D721Med (cell line): ENCODE measurements around the gene CFAP61.

Experiments
- DNase-seq: peaks from one replicate; pipeline ENCODE4 v3.0.0; 2011; ENCODE audit warnings: low spot score; ENCODE audit not compliant: insufficient read length
- FAIRE-seq: peaks from 2 replicates; lab custom pipeline; 2011; peaks lifted over from hg19 to GRCh38; lab: Jason Lieb, UNC
- TF ChIP-seq, protein P1 (sequence below): IDR thresholded peaks from 2 replicates; pipeline ENCODE4 v1.5.1; 2012; ENCODE audit warnings: mild to moderate bottlenecking, control low read depth; ENCODE audit not compliant: insufficient read depth; ENCODE audit errors: missing control alignments

The CFAP61 gene

DNA sequence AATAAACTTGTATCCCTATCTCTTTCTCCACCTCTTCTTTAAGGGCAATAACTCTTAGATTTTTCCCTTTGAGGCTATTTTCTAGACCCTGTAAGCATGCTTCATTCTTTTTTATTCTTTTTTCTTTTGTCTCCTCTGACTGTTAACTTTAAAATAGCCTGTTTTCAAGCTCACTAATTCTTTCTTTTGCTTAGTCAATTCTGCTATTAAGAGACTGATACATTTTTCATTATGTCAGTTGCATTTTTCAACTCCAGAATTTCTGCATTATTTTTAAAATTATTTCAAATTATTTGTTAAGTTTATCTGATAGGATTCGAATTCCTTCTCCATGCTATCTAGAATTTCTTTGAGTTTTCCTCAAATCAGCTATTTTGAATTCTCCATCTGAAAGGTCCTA is 84.0 kb downstream of the CFAP61 start:
- no peak for FAIRE-seq
- DNase-seq: no peak
- TF ChIP-seq, protein P1, sequence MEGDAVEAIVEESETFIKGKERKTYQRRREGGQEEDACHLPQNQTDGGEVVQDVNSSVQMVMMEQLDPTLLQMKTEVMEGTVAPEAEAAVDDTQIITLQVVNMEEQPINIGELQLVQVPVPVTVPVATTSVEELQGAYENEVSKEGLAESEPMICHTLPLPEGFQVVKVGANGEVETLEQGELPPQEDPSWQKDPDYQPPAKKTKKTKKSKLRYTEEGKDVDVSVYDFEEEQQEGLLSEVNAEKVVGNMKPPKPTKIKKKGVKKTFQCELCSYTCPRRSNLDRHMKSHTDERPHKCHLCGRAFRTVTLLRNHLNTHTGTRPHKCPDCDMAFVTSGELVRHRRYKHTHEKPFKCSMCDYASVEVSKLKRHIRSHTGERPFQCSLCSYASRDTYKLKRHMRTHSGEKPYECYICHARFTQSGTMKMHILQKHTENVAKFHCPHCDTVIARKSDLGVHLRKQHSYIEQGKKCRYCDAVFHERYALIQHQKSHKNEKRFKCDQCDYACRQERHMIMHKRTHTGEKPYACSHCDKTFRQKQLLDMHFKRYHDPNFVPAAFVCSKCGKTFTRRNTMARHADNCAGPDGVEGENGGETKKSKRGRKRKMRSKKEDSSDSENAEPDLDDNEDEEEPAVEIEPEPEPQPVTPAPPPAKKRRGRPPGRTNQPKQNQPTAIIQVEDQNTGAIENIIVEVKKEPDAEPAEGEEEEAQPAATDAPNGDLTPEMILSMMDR: no peak

DNA sequence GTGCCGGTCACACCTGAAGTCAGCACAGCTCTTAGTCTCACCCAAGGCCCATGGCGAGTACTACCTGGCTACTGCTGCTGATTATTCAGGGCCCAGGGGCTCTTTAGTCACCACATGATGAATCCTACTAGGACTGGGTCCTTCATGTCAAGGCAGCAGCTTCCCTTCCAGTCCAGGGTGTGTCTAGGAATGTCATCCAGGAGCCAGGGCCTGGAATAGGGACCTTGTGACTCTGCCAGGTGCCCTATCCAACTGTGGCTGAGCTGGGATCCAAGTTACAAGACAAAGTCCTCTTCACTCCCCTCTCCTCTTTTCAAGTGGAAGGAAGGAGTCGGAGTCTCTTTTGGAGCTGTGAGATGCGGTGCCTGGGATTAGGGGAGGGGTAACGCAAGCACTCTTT is 85.5 kb downstream of the CFAP61 start:
- no peak for FAIRE-seq
- TF ChIP-seq, protein P1: no peak

DNA sequence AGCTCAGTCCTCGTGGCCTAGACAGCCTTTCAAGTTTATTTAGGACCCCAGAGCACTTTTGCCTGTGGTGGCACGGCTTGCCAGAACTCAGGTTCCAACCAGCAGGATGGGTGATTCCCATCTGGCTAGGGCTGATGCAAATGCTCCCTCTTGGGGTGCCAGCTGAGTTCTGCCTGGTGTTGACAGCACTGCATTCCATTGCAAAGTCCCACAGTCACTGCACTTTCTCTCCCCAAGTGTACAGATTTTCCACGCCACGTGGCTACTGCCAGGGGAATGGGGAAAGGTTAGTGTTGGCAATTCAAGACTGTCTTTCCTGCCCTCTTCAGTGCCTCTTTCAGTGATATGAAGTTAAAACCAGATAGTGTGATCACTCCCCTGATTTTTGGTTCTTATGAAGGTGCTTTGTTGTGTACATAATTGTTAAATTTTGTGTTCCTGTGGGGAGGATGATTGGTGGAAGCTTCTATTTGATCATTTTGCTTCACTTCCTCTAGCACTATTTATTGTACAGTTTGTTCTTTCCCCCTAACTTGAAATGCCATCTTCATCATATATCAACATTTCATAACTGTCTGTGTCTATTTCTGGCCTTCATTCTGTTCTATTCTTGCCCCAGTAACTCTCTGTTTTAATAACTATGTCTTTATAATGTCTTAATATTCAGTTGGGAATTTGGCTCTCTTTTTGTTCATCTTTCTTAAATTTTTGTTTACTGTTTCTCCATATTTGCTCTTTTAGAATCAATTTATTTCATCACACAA is 86.2 kb downstream of the CFAP61 start:
- FAIRE-seq: no peak
- DNase-seq: no peak

More for the DNA sequence above, 85.5 kb downstream of the CFAP61 start:
- DNase-seq: no peak

DNA sequence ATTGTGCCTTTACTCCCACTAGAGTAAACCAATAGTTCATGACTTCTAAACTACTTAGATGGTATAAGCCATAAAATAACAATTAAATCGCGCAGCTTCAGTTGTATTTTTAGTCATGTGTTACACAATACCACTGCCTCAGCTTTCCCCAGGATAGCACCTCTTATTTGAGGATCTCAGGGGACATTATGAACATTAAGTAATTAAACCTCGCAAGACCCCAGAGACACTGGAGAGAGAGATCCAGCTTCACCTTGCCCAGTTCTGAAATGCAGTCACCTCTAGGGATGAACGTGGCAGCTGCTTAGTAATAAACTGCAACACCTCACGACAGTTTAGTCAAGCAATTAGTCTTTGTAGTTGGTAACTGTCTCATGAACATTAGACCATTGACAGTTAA is 87.1 kb downstream of the CFAP61 start:
- FAIRE-seq (no peak), DNase-seq (no peak)

More for the DNA sequence above, 86.2 kb downstream of the CFAP61 start:
- TF ChIP-seq, protein P1: no peak

DNA sequence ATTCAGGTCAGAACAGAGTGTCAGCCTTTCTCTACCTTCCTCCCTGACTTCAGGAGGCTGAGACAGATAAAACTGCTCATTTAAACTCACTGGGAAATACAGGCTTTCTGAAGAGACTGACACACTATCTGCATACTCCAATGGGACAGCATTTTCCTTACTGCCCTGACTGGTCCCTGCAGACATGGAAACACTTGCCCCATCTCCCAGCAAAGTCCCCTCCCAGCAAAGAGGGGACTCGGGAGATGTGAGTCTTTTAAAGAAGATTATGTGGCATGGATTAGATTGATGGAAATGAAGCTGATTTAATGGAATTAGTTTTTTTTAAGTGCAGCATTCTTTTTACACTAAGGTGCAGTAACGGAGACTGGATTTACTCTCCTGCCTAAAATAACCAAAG is 90.8 kb downstream of the CFAP61 start:
- TF ChIP-seq, protein P1: no peak
- FAIRE-seq (no peak), DNase-seq (no peak)

More for the DNA sequence above, 87.1 kb downstream of the CFAP61 start:
- TF ChIP-seq, protein P1: no peak

DNA sequence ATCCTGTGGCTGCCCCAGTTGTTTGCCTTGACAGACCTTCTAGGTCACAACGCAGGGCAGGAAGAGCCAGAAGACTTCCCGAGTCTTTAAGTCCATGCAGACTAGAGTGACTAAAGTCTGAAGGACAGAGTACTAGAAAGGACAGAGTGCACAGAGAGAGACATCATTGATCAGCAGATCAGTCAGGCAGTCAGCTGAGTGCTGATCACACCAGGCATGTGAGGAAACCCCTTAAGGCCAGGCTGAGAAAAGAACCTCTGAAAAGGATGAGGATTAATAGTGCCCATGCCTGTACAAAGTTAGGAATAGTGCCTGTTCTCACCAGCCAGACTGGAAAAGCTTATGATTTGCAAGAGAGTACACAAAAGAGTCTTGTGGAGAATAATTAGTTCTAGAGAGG is 91.3 kb downstream of the CFAP61 start:
- TF ChIP-seq, protein P1: no peak
- DNase-seq (no peak), FAIRE-seq (no peak)

DNA sequence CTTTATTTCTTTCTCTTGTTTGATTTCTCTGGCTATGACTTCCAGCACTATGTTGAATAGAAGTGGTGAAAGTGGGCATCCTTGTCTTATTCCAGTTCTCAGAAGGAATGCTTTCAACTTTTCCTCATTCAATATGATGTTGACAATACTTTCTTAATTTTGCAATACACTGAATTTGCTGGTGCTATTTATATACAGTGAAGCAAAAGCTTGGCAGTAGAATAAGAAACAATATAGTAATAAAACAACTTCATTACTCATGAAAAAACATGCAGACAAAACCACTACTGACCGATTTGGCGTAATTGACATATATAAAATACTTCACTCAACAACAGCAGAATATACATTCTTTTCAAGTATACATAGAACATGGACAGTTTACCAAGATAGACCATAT is 96.4 kb downstream of the CFAP61 start:
- DNase-seq (no peak), FAIRE-seq (no peak)

More for the DNA sequence above, 96.4 kb downstream of the CFAP61 start:
- TF ChIP-seq, protein P1: no peak
